GM12878 (cell line): ENCODE measurements around the gene SRSF2. TPM values are rescaled to one million over a fixed set of nuclear protein-coding genes. Genes with fewer than 3 reads are reported as not detected.

ENCODE experiments used
- ATAC-seq: fragments of 200-7000 bp; cut with Tn5 transposase; 3 replicates; pipeline ENCODE4 v1.9.1; 2020; ENCODE audit warnings: mild to moderate bottlenecking, moderate library complexity
- BruUV-seq: library from RNA; stranded (reverse); fragments of 400-500 nt; replicated peaks from 2 replicates; lab custom pipeline; 2021; lab: Mats Ljungman, UMichigan
- CTCF ChIA-PET: fragments of 300-600 bp; sonication (Branson Sonifier 250); formaldehyde crosslinking; extraction: SDS; loops from one replicate; lab custom pipeline; 2021; ENCODE audit warnings: inconsistent platforms; lab: Yijun Ruan, JAX
- POLR2A ChIA-PET: fragments of 350-600 bp; formaldehyde crosslinking; extraction: SDS; loops from one replicate; lab custom pipeline; 2021; ENCODE audit warnings: inconsistent platforms; lab: Charles Lee
- RAD21 ChIA-PET: fragments of 300-600 bp; sonication (Branson Sonifier 250); formaldehyde crosslinking; loops from one replicate; lab custom pipeline; 2023; ENCODE audit warnings: antibody characterized with exemption; ENCODE audit not compliant: unreplicated experiment; lab: Charles Lee
- SMC1A ChIA-PET: fragments of 300-600 bp; sonication (Branson Sonifier 250); formaldehyde crosslinking; loops from one replicate; lab custom pipeline; 2023; ENCODE audit not compliant: unreplicated experiment, uncharacterized antibody; lab: Charles Lee
- DNase-seq: peaks from one replicate; pipeline ENCODE4 v3.0.0-alpha.2; 2011; ENCODE audit warnings: low read depth, low spot score
- FAIRE-seq: peaks from 3 replicates; lab custom pipeline; 2011; peaks lifted over from hg19 to GRCh38; lab: Jason Lieb, UNC
- H2AFZ ChIP-seq: 2 replicates; pipeline ENCODE4 v1.6.0; 2011; ENCODE audit warnings: low read depth, low read length, control low read depth; ENCODE audit not compliant: control insufficient read depth
- H3K27ac ChIP-seq: 2 replicates; pipeline ENCODE4 v1.5.1; 2011; ENCODE audit warnings: control low read depth; ENCODE audit not compliant: control insufficient read depth, insufficient read depth
- H3K27me3 ChIP-seq, 2 experiments: replicated peaks in 1 of 2; 2 replicates each; pipeline versions ENCODE4 v1.6.0 to v1.6.1; 2011; ENCODE audit warnings: low read length in 1 of 2; ENCODE audit not compliant: control insufficient read depth in 2 of 2, insufficient read depth in 2 of 2
- H3K36me3 ChIP-seq, 2 experiments: 2 replicates each; pipeline ENCODE4 v1.5.1; 2011; ENCODE audit warnings: low read length in 1 of 2; ENCODE audit not compliant: control insufficient read depth in 2 of 2, insufficient read depth in 2 of 2
- H3K4me1 ChIP-seq: 2 replicates; pipeline ENCODE4 v1.6.1; 2011; ENCODE audit warnings: mild to moderate bottlenecking, low read length, moderate library complexity, mixed read lengths; ENCODE audit not compliant: control insufficient read depth, insufficient read depth
- H3K4me2 ChIP-seq: 2 replicates; pipeline ENCODE4 v1.6.0; 2011; ENCODE audit warnings: control low read depth; ENCODE audit not compliant: control insufficient read depth, insufficient read depth
- H3K4me3 ChIP-seq: fragments of 200-600 bp; sonication (generic); 2 replicates; pipeline ENCODE4 v1.5.1; 2016
- H3K79me2 ChIP-seq: 2 replicates; pipeline ENCODE4 v1.6.0; 2011; ENCODE audit warnings: low read length; ENCODE audit not compliant: control insufficient read depth, insufficient read depth
- H3K9ac ChIP-seq: 2 replicates; pipeline ENCODE4 v1.8.0; 2011; ENCODE audit warnings: low read length, control low read depth, mixed read lengths; ENCODE audit not compliant: control insufficient read depth, insufficient read depth
- H3K9me3 ChIP-seq: replicated peaks from 3 replicates; pipeline ENCODE4 v1.5.1; 2011; ENCODE audit warnings: mild to moderate bottlenecking, low read length; ENCODE audit not compliant: control insufficient read depth, insufficient read depth
- H4K20me1 ChIP-seq: 2 replicates; pipeline ENCODE4 v1.6.0; 2011; ENCODE audit not compliant: control insufficient read depth, insufficient read depth
- BHLHE40 ChIP-seq, 2 experiments: fragments of 450-650 bp in 1 of 2; IDR thresholded peaks; 2 replicates each; pipeline ENCODE4 v1.6.1; 2011 to 2017; ENCODE audit warnings: low read depth in 2 of 2, borderline replicate concordance in 1 of 2, improper control_type of control experiment in 1 of 2, low read length in 1 of 2, mild to moderate bottlenecking in 1 of 2
- CREB1 ChIP-seq: IDR thresholded peaks from 2 replicates; pipeline ENCODE4 v1.6.1; 2012; ENCODE audit warnings: low read depth, mild to moderate bottlenecking, inconsistent platforms
- HDAC6 ChIP-seq: fragments of 200-600 bp; sonication (generic); IDR thresholded peaks from one replicate; pipeline ENCODE4 v1.8.0; 2017; ENCODE audit warnings: antibody characterized with exemption; ENCODE audit not compliant: unreplicated experiment
- HDGF ChIP-seq: fragments of 450-650 bp; IDR thresholded peaks from 2 replicates; pipeline ENCODE4 v1.6.1; 2016; ENCODE audit warnings: antibody characterized with exemption
- HSF1 ChIP-seq: fragments of 150-350 bp; IDR thresholded peaks from 2 replicates; pipeline ENCODE4 v1.6.1; 2014; ENCODE audit warnings: mild to moderate bottlenecking, low read depth, low read length
- MXI1 ChIP-seq: fragments of 150-350 bp; IDR thresholded peaks from 2 replicates; pipeline ENCODE4 v1.6.1; 2011; ENCODE audit warnings: low read depth, mild to moderate bottlenecking, inconsistent platforms, low read length, improper control_type of control experiment
- NFXL1 ChIP-seq: fragments of 450-650 bp; IDR thresholded peaks from 2 replicates; pipeline ENCODE4 v1.6.1; 2017; ENCODE audit warnings: antibody characterized with exemption, mild to moderate bottlenecking, borderline replicate concordance
- SIX5 ChIP-seq: IDR thresholded peaks from 2 replicates; pipeline ENCODE4 v1.6.1; 2011; ENCODE audit warnings: mild to moderate bottlenecking, low read depth, low read length, moderate library complexity; ENCODE audit not compliant: severe bottlenecking
- SMC3 ChIP-seq: IDR thresholded peaks from 2 replicates; pipeline ENCODE4 v1.6.1; 2011; ENCODE audit warnings: low read length, improper control_type of control experiment, borderline replicate concordance
- USF1 ChIP-seq: IDR thresholded peaks from 2 replicates; pipeline ENCODE4 v1.6.1; 2011; ENCODE audit warnings: borderline replicate concordance, low read depth, mild to moderate bottlenecking, moderate library complexity, mixed read lengths, low read length; ENCODE audit not compliant: insufficient read depth; ENCODE audit errors: extremely low read length
- ZNF384 ChIP-seq: IDR thresholded peaks from 2 replicates; pipeline ENCODE4 v1.6.1; 2012; ENCODE audit warnings: low read depth, mild to moderate bottlenecking, low read length, improper control_type of control experiment, borderline replicate concordance
- WGBS: methylation state at CpG from one replicate; pipeline ENCODE4 v1.1.6; 2016; ENCODE audit warnings: low lambda C conversion rate; ENCODE audit not compliant: insufficient replicate concordance, insufficient coverage; ENCODE audit errors: missing lambda C conversion rate; 5-methylcytosine and 5-hydroxymethylcytosine counted together
- in situ Hi-C: fragments of 300-500 bp; cut with MboI; formaldehyde crosslinking; loops from 9 replicates; pipeline ENCODE4 v1.14.3; 2018; ENCODE audit warnings: mixed read lengths
- intact Hi-C: fragments of 100-400 bp; cut with micrococcal nuclease; formaldehyde crosslinking; loops from one replicate; pipeline ENCODE4 v1.14.2; 2022; ENCODE audit not compliant: unreplicated experiment
- polyA plus RNA-seq, 11 experiments: library from polyadenylated mRNA; depleted of rRNA in 4 of 11; unstranded in 6 of 11; stranded (reverse) in 5 of 11; fragments of >200 nt; fragmentation: Nextera tagmentation in 4 of 11; fragmentation: Illumina TruSeq in 1 of 11; extraction: Ambion mirVana in 4 of 11; extraction: Trizol in 1 of 11; gene quantifications; 1 replicate in 1 of 11; 2 replicates in 10 of 11; pipeline versions ENCODE4 v1.2.1 to v1.2.3, GENCODE V29; 2011 to 2016; ENCODE audit warnings: inconsistent platforms in 2 of 11, missing spikeins in 2 of 11, low read depth in 1 of 11
- total RNA-seq, 4 experiments: library from RNA; depleted of rRNA in 3 of 4; stranded (reverse); fragments of >200 nt in 3 of 4; fragmentation: Illumina TruSeq in 1 of 4; extraction: Trizol in 1 of 4; gene quantifications; 2 replicates each; pipeline versions ENCODE4 v1.2.1 to v1.2.3, GENCODE V29; 2013 to 2021
- TF ChIP-seq, protein P1 (sequence below): fragments of 450-650 bp; IDR thresholded peaks from 2 replicates; pipeline ENCODE4 v1.6.1; 2017; ENCODE audit warnings: mild to moderate bottlenecking, moderate library complexity
- TF ChIP-seq, protein P2 (sequence below): fragments of 450-650 bp; formaldehyde crosslinking; IDR thresholded peaks from 2 replicates; pipeline ENCODE4 v1.5.0; 2022; ENCODE audit warnings: mild to moderate bottlenecking, missing genetic modification characterization

The SRSF2 gene
- total and polyA plus RNA-seq, 10 of the 15 experiments (the other 5 are each of a cell fraction or from before 2014, with no cell fraction given): 225 to 795 (median 410) TPM

- Histone ChIP-seq H4K20me1 (no peaks in the 10 kb centered on the region), H3K27ac (no peak overlapping the region), H3K79me2 (no peaks in the 10 kb centered on the region), H3K4me3 (no peak overlapping the region), H3K4me2 (no peak overlapping the region), H3K27me3 (peaks cover 0 to 1% of the 10 kb centered on the region in 2 experiments; a peak in 2 of 4 replicates), H3K9ac (no peak overlapping the region), H2AFZ (no peak overlapping the region), H3K9me3 (no peaks in the 10 kb centered on the region), H3K36me3 (no peaks in the 10 kb centered on the region), H3K4me1 (no peaks in the 10 kb centered on the region)
- no peak for FAIRE-seq
- no peak for DNase-seq
- 43% methylated on average over 15 of the region's 15 CpGs for WGBS
- RAD21 ChIA-PET: no interaction called here
- ATAC-seq: no peak
- SMC1A ChIA-PET: no interaction called here
- intact Hi-C loops: no loop called here
- in situ Hi-C loops: no loop called here
- POLR2A ChIA-PET: no interaction called here
- CTCF ChIA-PET: no interaction called here
- no TSS peak for BruUV-seq
- no peak for TF ChIP-seq MXI1
- TF ChIP-seq SIX5: no peak
- TF ChIP-seq, protein P1, sequence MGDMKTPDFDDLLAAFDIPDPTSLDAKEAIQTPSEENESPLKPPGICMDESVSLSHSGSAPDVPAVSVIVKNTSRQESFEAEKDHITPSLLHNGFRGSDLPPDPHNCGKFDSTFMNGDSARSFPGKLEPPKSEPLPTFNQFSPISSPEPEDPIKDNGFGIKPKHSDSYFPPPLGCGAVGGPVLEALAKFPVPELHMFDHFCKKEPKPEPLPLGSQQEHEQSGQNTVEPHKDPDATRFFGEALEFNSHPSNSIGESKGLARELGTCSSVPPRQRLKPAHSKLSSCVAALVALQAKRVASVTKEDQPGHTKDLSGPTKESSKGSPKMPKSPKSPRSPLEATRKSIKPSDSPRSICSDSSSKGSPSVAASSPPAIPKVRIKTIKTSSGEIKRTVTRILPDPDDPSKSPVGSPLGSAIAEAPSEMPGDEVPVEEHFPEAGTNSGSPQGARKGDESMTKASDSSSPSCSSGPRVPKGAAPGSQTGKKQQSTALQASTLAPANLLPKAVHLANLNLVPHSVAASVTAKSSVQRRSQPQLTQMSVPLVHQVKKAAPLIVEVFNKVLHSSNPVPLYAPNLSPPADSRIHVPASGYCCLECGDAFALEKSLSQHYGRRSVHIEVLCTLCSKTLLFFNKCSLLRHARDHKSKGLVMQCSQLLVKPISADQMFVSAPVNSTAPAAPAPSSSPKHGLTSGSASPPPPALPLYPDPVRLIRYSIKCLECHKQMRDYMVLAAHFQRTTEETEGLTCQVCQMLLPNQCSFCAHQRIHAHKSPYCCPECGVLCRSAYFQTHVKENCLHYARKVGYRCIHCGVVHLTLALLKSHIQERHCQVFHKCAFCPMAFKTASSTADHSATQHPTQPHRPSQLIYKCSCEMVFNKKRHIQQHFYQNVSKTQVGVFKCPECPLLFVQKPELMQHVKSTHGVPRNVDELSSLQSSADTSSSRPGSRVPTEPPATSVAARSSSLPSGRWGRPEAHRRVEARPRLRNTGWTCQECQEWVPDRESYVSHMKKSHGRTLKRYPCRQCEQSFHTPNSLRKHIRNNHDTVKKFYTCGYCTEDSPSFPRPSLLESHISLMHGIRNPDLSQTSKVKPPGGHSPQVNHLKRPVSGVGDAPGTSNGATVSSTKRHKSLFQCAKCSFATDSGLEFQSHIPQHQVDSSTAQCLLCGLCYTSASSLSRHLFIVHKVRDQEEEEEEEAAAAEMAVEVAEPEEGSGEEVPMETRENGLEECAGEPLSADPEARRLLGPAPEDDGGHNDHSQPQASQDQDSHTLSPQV: no peak
- no peak for TF ChIP-seq CREB1
- TF ChIP-seq USF1: no peak
- TF ChIP-seq HDAC6: no peak
- TF ChIP-seq BHLHE40 (IDR thresholded peaks at IDR 0.05; ENCODE audit: borderline replicate concordance in 1 of 2, low read depth in 2 of 2, low read length in 1 of 2): no peak
- TF ChIP-seq NFXL1: no peak
- no peak for TF ChIP-seq HSF1
- TF ChIP-seq, protein P2, sequence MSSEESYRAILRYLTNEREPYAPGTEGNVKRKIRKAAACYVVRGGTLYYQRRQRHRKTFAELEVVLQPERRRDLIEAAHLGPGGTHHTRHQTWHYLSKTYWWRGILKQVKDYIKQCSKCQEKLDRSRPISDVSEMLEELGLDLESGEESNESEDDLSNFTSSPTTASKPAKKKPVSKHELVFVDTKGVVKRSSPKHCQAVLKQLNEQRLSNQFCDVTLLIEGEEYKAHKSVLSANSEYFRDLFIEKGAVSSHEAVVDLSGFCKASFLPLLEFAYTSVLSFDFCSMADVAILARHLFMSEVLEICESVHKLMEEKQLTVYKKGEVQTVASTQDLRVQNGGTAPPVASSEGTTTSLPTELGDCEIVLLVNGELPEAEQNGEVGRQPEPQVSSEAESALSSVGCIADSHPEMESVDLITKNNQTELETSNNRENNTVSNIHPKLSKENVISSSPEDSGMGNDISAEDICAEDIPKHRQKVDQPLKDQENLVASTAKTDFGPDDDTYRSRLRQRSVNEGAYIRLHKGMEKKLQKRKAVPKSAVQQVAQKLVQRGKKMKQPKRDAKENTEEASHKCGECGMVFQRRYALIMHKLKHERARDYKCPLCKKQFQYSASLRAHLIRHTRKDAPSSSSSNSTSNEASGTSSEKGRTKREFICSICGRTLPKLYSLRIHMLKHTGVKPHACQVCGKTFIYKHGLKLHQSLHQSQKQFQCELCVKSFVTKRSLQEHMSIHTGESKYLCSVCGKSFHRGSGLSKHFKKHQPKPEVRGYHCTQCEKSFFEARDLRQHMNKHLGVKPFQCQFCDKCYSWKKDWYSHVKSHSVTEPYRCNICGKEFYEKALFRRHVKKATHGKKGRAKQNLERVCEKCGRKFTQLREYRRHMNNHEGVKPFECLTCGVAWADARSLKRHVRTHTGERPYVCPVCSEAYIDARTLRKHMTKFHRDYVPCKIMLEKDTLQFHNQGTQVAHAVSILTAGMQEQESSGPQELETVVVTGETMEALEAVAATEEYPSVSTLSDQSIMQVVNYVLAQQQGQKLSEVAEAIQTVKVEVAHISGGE: no peak
- TF ChIP-seq ZNF384: no peak
- TF ChIP-seq SMC3: no peak
- no peak for TF ChIP-seq HDGF
Measured at GRCh38 chr17:76686538-76687297, 50.4 kb downstream of the SRSF2 start.
